GM19025 (cell line): ENCODE results near the gene WDFY2.
"Not testable (repeated sequence)": the region's sequence is repeated elsewhere in the genome, so short reads cannot be mapped to it uniquely, and the experiment has no call there.

ENCODE experiments used
- ATAC-seq: cut with Tn5 transposase; IDR thresholded peaks from one replicate; pipeline ENCODE4 v1.9.1; 2021; ENCODE audit warnings: mild to moderate bottlenecking, low read depth, moderate library complexity; ENCODE audit not compliant: unreplicated experiment

The WDFY2 gene

GRCh38 chr13:51628059-51628852, 44.0 kb downstream of the WDFY2 start:
- ATAC-seq, result no peak

- no peak for ATAC-seq
Observed at GRCh38 chr13:51629491-51630287, 45.4 kb downstream of the WDFY2 start.

- ATAC-seq, result no peak
Observed at GRCh38 chr13:51630288-51630615, 46.0 kb downstream of the WDFY2 start.

- no peak for ATAC-seq
Observed at GRCh38 chr13:51632591-51633362, 48.5 kb downstream of the WDFY2 start.

- ATAC-seq, result no peak
Observed at GRCh38 chr13:51635137-51635878, 51.0 kb downstream of the WDFY2 start.

- ATAC-seq, result no peak
Observed at GRCh38 chr13:51636349-51636890, 52.2 kb downstream of the WDFY2 start.

- ATAC-seq, result no peak
Observed at GRCh38 chr13:51637852-51638215, 53.6 kb downstream of the WDFY2 start.

GRCh38 chr13:51638216-51638871, 54.1 kb downstream of the WDFY2 start:
- ATAC-seq, result no peak

- no peak for ATAC-seq
Observed at GRCh38 chr13:51639171-51639570, 54.9 kb downstream of the WDFY2 start.

- ATAC-seq, result not testable (repeated sequence)
Observed at GRCh38 chr13:51640696-51641095, 56.4 kb downstream of the WDFY2 start.

- ATAC-seq, result no peak
Observed at GRCh38 chr13:51643105-51643881, 59.0 kb downstream of the WDFY2 start.

- no peak for ATAC-seq
Observed at GRCh38 chr13:51643882-51644281, 59.6 kb downstream of the WDFY2 start.

- ATAC-seq, result no peak
Observed at GRCh38 chr13:51644654-51645053, 60.4 kb downstream of the WDFY2 start.

GRCh38 chr13:51645154-51645650, 60.9 kb downstream of the WDFY2 start:
- ATAC-seq, result no peak

GRCh38 chr13:51645761-51646670, 61.8 kb downstream of the WDFY2 start:
- no peak for ATAC-seq

- ATAC-seq, result no peak
Observed at GRCh38 chr13:51647067-51647466, 62.8 kb downstream of the WDFY2 start.

- not testable (repeated sequence) for ATAC-seq
Observed at GRCh38 chr13:51652193-51652592, 67.9 kb downstream of the WDFY2 start.
